ENCODE measurements around the gene MINDY4.

DNA sequence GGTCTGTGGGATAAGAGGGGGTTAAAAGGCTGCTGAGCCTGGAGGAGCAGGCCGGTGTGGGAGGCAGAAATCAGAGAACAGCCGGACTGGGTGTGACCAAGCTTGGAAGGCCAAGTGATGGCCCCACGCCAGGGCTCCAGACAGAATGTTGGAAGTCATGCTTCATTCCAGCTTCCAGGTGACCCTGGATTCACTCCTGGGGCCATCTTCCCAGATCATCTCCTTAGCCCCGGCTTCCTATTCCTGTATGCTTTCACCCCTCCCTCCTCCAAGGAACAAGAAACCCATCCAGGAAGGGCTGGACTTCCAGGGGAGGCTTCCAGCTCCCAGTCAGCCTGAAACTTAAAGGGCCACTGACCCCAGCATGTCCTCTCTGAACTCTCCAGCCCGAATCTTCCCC lies 18.2 kb upstream of the MINDY4 start:
- TF ChIP-seq, protein P1, sequence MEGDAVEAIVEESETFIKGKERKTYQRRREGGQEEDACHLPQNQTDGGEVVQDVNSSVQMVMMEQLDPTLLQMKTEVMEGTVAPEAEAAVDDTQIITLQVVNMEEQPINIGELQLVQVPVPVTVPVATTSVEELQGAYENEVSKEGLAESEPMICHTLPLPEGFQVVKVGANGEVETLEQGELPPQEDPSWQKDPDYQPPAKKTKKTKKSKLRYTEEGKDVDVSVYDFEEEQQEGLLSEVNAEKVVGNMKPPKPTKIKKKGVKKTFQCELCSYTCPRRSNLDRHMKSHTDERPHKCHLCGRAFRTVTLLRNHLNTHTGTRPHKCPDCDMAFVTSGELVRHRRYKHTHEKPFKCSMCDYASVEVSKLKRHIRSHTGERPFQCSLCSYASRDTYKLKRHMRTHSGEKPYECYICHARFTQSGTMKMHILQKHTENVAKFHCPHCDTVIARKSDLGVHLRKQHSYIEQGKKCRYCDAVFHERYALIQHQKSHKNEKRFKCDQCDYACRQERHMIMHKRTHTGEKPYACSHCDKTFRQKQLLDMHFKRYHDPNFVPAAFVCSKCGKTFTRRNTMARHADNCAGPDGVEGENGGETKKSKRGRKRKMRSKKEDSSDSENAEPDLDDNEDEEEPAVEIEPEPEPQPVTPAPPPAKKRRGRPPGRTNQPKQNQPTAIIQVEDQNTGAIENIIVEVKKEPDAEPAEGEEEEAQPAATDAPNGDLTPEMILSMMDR (IDR thresholded peaks at IDR 0.05; ENCODE audit: insufficient read depth, low read length, poor library complexity, severe bottlenecking), result no peak
- no peak for TF ChIP-seq EZH2phosphoT487 (conservative IDR thresholded peaks at IDR 0.05; ENCODE audit: low read length)

Data from SU-DHL-6 (cell line).